GM18870 (cell line): ENCODE measurements around the gene SDK2.

Experiments used
- ATAC-seq: cut with Tn5 transposase; IDR thresholded peaks from one replicate; pipeline ENCODE4 v1.9.1; 2021; ENCODE audit warnings: moderate library complexity; ENCODE audit not compliant: unreplicated experiment

The SDK2 gene

GRCh38 chr17:73292031-73292531, 352.2 kb downstream of the SDK2 start:
- no peak for ATAC-seq

- ATAC-seq, result peak; percentile 77
These were observed 352.9 kb downstream of the SDK2 start for GRCh38 chr17:73291260-73291801.

GRCh38 chr17:73290399-73291259, 353.6 kb downstream of the SDK2 start:
- ATAC-seq, result peak; percentile 38

- ATAC-seq, result no peak
These were observed 354.5 kb downstream of the SDK2 start for GRCh38 chr17:73289549-73290254.

GRCh38 chr17:73288534-73289302, 355.5 kb downstream of the SDK2 start:
- no peak for ATAC-seq

GRCh38 chr17:73286863-73287296, 357.4 kb downstream of the SDK2 start:
- no peak for ATAC-seq

GRCh38 chr17:73285916-73286862, 358.1 kb downstream of the SDK2 start:
- ATAC-seq, result no peak

- ATAC-seq, result no peak
These were observed 358.7 kb downstream of the SDK2 start for GRCh38 chr17:73285603-73285908.

- no peak for ATAC-seq
These were observed 359.2 kb downstream of the SDK2 start for GRCh38 chr17:73284906-73285602.
